Neural progenitor cell (in vitro differentiated cells): ENCODE results near the gene IQCE. TPM values are rescaled to one million over a fixed set of nuclear protein-coding genes. Genes with fewer than 3 reads are reported as not detected.
"Not testable (repeated sequence)": the region's sequence is repeated elsewhere in the genome, so short reads cannot be mapped to it uniquely, and the experiment has no call there.

Source experiments
- DNase-seq: peaks from one replicate; pipeline ENCODE4 v3.0.0-alpha.2; 2016; ENCODE audit warnings: low spot score
- H2AFZ ChIP-seq: fragments of 200-600 bp; sonication (generic); replicated peaks from 2 replicates; pipeline ENCODE4 v1.6.1; 2016; ENCODE audit warnings: antibody characterized with exemption
- H3F3A ChIP-seq: fragments of 200-600 bp; sonication (generic); 2 replicates; pipeline ENCODE4 v1.6.1; 2016; ENCODE audit warnings: antibody characterized with exemption, low read depth
- H3K27ac ChIP-seq: fragments of 200-600 bp; sonication (generic); 2 replicates; pipeline ENCODE4 v1.5.1; 2016; ENCODE audit warnings: mild to moderate bottlenecking
- H3K27me3 ChIP-seq: fragments of 200-600 bp; sonication (generic); 2 replicates; pipeline ENCODE4 v1.6.1; 2016; ENCODE audit warnings: mild to moderate bottlenecking, moderate library complexity
- H3K36me3 ChIP-seq: fragments of 200-600 bp; sonication (generic); 2 replicates; pipeline ENCODE4 v1.5.1; 2016
- H3K4me1 ChIP-seq: fragments of 200-600 bp; sonication (generic); 2 replicates; pipeline ENCODE4 v1.6.1; 2016; ENCODE audit warnings: mixed run types
- H3K4me2 ChIP-seq: fragments of 200-600 bp; sonication (generic); 2 replicates; pipeline ENCODE4 v1.6.1; 2016
- H3K4me3 ChIP-seq: fragments of 200-600 bp; sonication (generic); 2 replicates; pipeline ENCODE4 v1.5.1; 2016
- H3K79me2 ChIP-seq: fragments of 200-600 bp; sonication (generic); 2 replicates; pipeline ENCODE4 v1.6.1; 2016; ENCODE audit warnings: low read depth
- H3K9ac ChIP-seq: fragments of 200-600 bp; sonication (generic); 2 replicates; pipeline ENCODE4 v1.6.1; 2016
- H3K9me3 ChIP-seq: fragments of 200-600 bp; sonication (generic); 2 replicates; pipeline ENCODE4 v1.5.1; 2016; ENCODE audit warnings: low read depth
- H4K20me1 ChIP-seq: fragments of 200-600 bp; sonication (generic); 2 replicates; pipeline ENCODE4 v1.6.1; 2016; ENCODE audit warnings: low read depth
- H3K27ac Mint-ChIP-seq: 3 replicates; pipeline ENCODE4 v1.8.0; 2021; ENCODE audit warnings: mixed read lengths
- H3K27me3 Mint-ChIP-seq: 2 replicates; pipeline ENCODE4 v1.8.0; 2022; ENCODE audit warnings: low read depth, mild to moderate bottlenecking, inconsistent platforms, moderate library complexity, mixed read lengths; ENCODE audit not compliant: insufficient read depth
- H3K36me3 Mint-ChIP-seq: 3 replicates; pipeline ENCODE4 v1.8.0; 2021; ENCODE audit warnings: mixed read lengths
- H3K4me1 Mint-ChIP-seq: 3 replicates; pipeline ENCODE4 v1.8.0; 2021; ENCODE audit warnings: mixed read lengths
- H3K4me3 Mint-ChIP-seq: 3 replicates; pipeline ENCODE4 v1.8.0; 2021; ENCODE audit warnings: mild to moderate bottlenecking, moderate library complexity, mixed read lengths
- H3K9me3 Mint-ChIP-seq: 3 replicates; pipeline ENCODE4 v1.8.0; 2020; ENCODE audit warnings: mixed read lengths
- CTCF ChIP-seq: fragments of 200-600 bp; sonication (generic); IDR thresholded peaks from 2 replicates; pipeline ENCODE4 v1.5.1; 2017; ENCODE audit warnings: antibody characterized with exemption, mild to moderate bottlenecking
- EZH2 ChIP-seq: fragments of 200-600 bp; sonication (generic); IDR thresholded peaks from 2 replicates; pipeline ENCODE4 v1.6.1; 2017; ENCODE audit warnings: antibody characterized with exemption, mild to moderate bottlenecking, moderate library complexity
- EZH2phosphoT487 ChIP-seq: fragments of 200-600 bp; sonication (generic); IDR thresholded peaks from 2 replicates; pipeline ENCODE4 v1.6.1; 2017; ENCODE audit warnings: antibody characterized with exemption
- total RNA-seq: library from RNA; depleted of rRNA; stranded (reverse); fragments of >200 nt; gene quantifications from 2 replicates; pipeline ENCODE4 v1.2.3, GENCODE V29; 2015; ENCODE audit warnings: low replicate concordance

Gene IQCE
- total RNA-seq, 1 donor from 2014 or later: 4.6 TPM

- TF ChIP-seq EZH2 (no peak), EZH2phosphoT487 (no peak), CTCF (no peak)
- Histone ChIP-seq H3K4me3 (no peak overlapping the region), H3F3A (peaks cover 54% of the 10 kb centered on the region), H3K9ac (no peak overlapping the region), H2AFZ (no peak overlapping the region), H3K36me3 (no peaks in the 10 kb centered on the region), H3K27ac (peak overlapping the region; percentile 92), H3K27me3 (no peaks in the 10 kb centered on the region), H3K9me3 (no peaks in the 10 kb centered on the region), H3K4me2 (no peak overlapping the region), H4K20me1 (peaks cover 59% of the 10 kb centered on the region), H3K79me2 (peaks cover 18% of the 10 kb centered on the region), H3K4me1 (peaks cover 17% of the 10 kb centered on the region)
- peaks cover 36% of the 10 kb centered on the region for H3K4me1 Mint-ChIP-seq
- peaks cover 5% of the 10 kb centered on the region for H3K36me3 Mint-ChIP-seq
- DNase-seq: peak; percentile 11
- H3K27me3 Mint-ChIP-seq: peaks cover 6% of the 10 kb centered on the region
- H3K4me3 Mint-ChIP-seq: no peak overlapping the region
- H3K9me3 Mint-ChIP-seq: no peaks in the 10 kb centered on the region
- H3K27ac Mint-ChIP-seq: peak overlapping the region; percentile 21
These were observed 28.4 kb upstream of the IQCE start for GRCh38 chr7:2530071-2530987.

GRCh38 chr7:2530994-2531795 is 27.6 kb upstream of the IQCE start:
- H3K79me2 ChIP-seq, H3K4me3 ChIP-seq, H3K27me3 ChIP-seq, H3K4me3 Mint-ChIP-seq, H3K36me3 ChIP-seq, H3K36me3 Mint-ChIP-seq, H2AFZ ChIP-seq, H3K9me3 ChIP-seq, H3K4me1 ChIP-seq, H3K9me3 Mint-ChIP-seq, H3K4me2 ChIP-seq, H3K9ac ChIP-seq, H3K27me3 Mint-ChIP-seq: not testable (repeated sequence)
- Histone ChIP-seq H4K20me1 (peaks cover 50% of the 10 kb centered on the region), H3F3A (peaks cover 45% of the 10 kb centered on the region), H3K27ac (peak overlapping the region; percentile 92)
- Mint-ChIP-seq H3K4me1 (peaks cover 33% of the 10 kb centered on the region), H3K27ac (peak overlapping the region; percentile 21)
- peak; percentile 41 for DNase-seq

GRCh38 chr7:2531796-2532110 is 27.0 kb upstream of the IQCE start:
- Histone ChIP-seq H4K20me1 (peaks cover 44% of the 10 kb centered on the region), H3F3A (peaks cover 45% of the 10 kb centered on the region)
- not testable (repeated sequence) for DNase-seq, H2AFZ ChIP-seq, H3K9me3 ChIP-seq, H3K27ac Mint-ChIP-seq, H3K4me1 ChIP-seq, H3K9ac ChIP-seq, H3K9me3 Mint-ChIP-seq, H3K36me3 Mint-ChIP-seq, H3K79me2 ChIP-seq, H3K4me3 Mint-ChIP-seq, H3K27ac ChIP-seq, H3K4me3 ChIP-seq, H3K4me2 ChIP-seq, H3K27me3 ChIP-seq, H3K36me3 ChIP-seq, H3K27me3 Mint-ChIP-seq
- peaks cover 33% of the 10 kb centered on the region for H3K4me1 Mint-ChIP-seq

GRCh38 chr7:2532199-2532772 is 26.5 kb upstream of the IQCE start:
- H3K79me2 ChIP-seq, H3K4me3 ChIP-seq, H3K9me3 Mint-ChIP-seq, H3K27me3 Mint-ChIP-seq, H3K27me3 ChIP-seq, H3K27ac ChIP-seq, H3K4me2 ChIP-seq, H3K27ac Mint-ChIP-seq, H3K4me1 ChIP-seq, H3K9me3 ChIP-seq, H3K36me3 ChIP-seq, H3K9ac ChIP-seq, H3K36me3 Mint-ChIP-seq, H3K4me3 Mint-ChIP-seq, H2AFZ ChIP-seq: not testable (repeated sequence)
- H3K4me1 Mint-ChIP-seq: peaks cover 30% of the 10 kb centered on the region
- Histone ChIP-seq H4K20me1 (peaks cover 39% of the 10 kb centered on the region), H3F3A (peaks cover 43% of the 10 kb centered on the region)
- peak; percentile 1 for DNase-seq

GRCh38 chr7:2532816-2533215 is 26.0 kb upstream of the IQCE start:
- peaks cover 25% of the 10 kb centered on the region for H3K4me1 Mint-ChIP-seq
- H3K79me2 ChIP-seq, H3K36me3 ChIP-seq, H3K9me3 ChIP-seq, H3K4me3 ChIP-seq, H3K4me3 Mint-ChIP-seq, H3K4me1 ChIP-seq, H3K4me2 ChIP-seq, H3K27me3 Mint-ChIP-seq, DNase-seq, H3K27ac ChIP-seq, H3K9me3 Mint-ChIP-seq, H2AFZ ChIP-seq, H3K27me3 ChIP-seq, H3K36me3 Mint-ChIP-seq, H3K9ac ChIP-seq, H3K27ac Mint-ChIP-seq: not testable (repeated sequence)
- peaks cover 34% of the 10 kb centered on the region for H4K20me1 ChIP-seq
- H3F3A ChIP-seq: peaks cover 37% of the 10 kb centered on the region

- not testable (repeated sequence) for H3K27ac Mint-ChIP-seq
These were observed 25.2 kb upstream of the IQCE start for GRCh38 chr7:2533566-2533965.

More at GRCh38 chr7:2533566-2533965, 25.2 kb upstream of the IQCE start:
- DNase-seq, H3K9ac ChIP-seq, H3K79me2 ChIP-seq, H3K27me3 Mint-ChIP-seq, H3K27ac ChIP-seq, H3K4me1 ChIP-seq, H3K4me3 Mint-ChIP-seq, H2AFZ ChIP-seq, H3K4me2 ChIP-seq, H3K36me3 ChIP-seq, H3K9me3 ChIP-seq, H3K9me3 Mint-ChIP-seq, H3K36me3 Mint-ChIP-seq, H3K27me3 ChIP-seq, H3K4me3 ChIP-seq: not testable (repeated sequence)
- peaks cover 18% of the 10 kb centered on the region for H3K4me1 Mint-ChIP-seq
- Histone ChIP-seq H3F3A (peaks cover 31% of the 10 kb centered on the region), H4K20me1 (peaks cover 26% of the 10 kb centered on the region)
